Nephron progenitor cell (in vitro differentiated cells): ENCODE data around the gene NRCAM.

Experiments
- DNase-seq: peaks from one replicate; pipeline ENCODE4 v3.0.0; 2021
- H3K27ac Mint-ChIP-seq: 2 replicates; pipeline ENCODE4 v1.8.0; 2021; ENCODE audit warnings: mild to moderate bottlenecking, moderate library complexity, mixed read lengths
- H3K27me3 Mint-ChIP-seq: 2 replicates; pipeline ENCODE4 v1.8.0; 2021; ENCODE audit warnings: mild to moderate bottlenecking, low read depth, mixed read lengths; ENCODE audit not compliant: poor library complexity
- H3K36me3 Mint-ChIP-seq: 2 replicates; pipeline ENCODE4 v1.8.0; 2021; ENCODE audit warnings: low read depth, mixed read lengths
- H3K4me1 Mint-ChIP-seq: 2 replicates; pipeline ENCODE4 v1.8.0; 2021; ENCODE audit warnings: mixed read lengths
- H3K4me3 Mint-ChIP-seq: 2 replicates; pipeline ENCODE4 v1.8.0; 2021; ENCODE audit warnings: mild to moderate bottlenecking, moderate library complexity, mixed read lengths
- H3K9me3 Mint-ChIP-seq: 2 replicates; pipeline ENCODE4 v1.8.0; 2021; ENCODE audit warnings: mild to moderate bottlenecking, moderate library complexity, mixed read lengths
- CTCF ChIP-seq: fragments of 200-600 bp; sonication (generic); IDR thresholded peaks from 2 replicates; pipeline ENCODE4 v1.5.0; 2021; ENCODE audit warnings: antibody characterized with exemption

Gene NRCAM

GRCh38 chr7:108235451-108236061 is 220.7 kb downstream of the NRCAM start:
- no peak for DNase-seq
- Mint-ChIP-seq H3K27ac (no peak overlapping the region), H3K4me1 (peaks cover 16% of the 10 kb centered on the region)

GRCh38 chr7:108234971-108235450 is 221.2 kb downstream of the NRCAM start:
- Mint-ChIP-seq H3K27ac (no peak overlapping the region), H3K36me3 (no peaks in the 10 kb centered on the region), H3K4me1 (peaks cover 16% of the 10 kb centered on the region), H3K27me3 (no peaks in the 10 kb centered on the region), H3K9me3 (no peaks in the 10 kb centered on the region), H3K4me3 (no peak overlapping the region)
- no peak for DNase-seq
- no peak for TF ChIP-seq CTCF

More at GRCh38 chr7:108235451-108236061, 220.7 kb downstream of the NRCAM start:
- TF ChIP-seq CTCF: no peak
- Mint-ChIP-seq H3K36me3 (no peaks in the 10 kb centered on the region), H3K27me3 (no peaks in the 10 kb centered on the region), H3K9me3 (no peaks in the 10 kb centered on the region), H3K4me3 (no peak overlapping the region)

DNA sequence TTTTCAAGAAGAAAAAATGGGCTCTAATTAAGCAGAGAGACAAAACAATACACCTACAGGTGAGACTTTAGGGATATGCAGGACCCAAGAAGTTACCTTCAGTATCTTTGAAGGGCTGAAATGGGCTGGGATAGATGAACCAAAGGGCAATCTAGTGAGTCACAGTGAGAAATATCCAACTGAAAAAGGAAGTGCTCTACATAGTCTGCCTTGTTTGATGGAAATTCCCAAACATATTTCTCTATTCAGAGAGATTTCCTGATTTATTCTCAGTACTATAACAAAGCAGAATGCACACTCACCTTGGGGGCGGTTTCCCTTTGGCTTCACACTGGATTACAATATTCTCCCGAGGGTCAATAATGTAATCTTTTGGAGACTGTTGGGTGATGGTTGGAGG is 222.0 kb downstream of the NRCAM start:
- Mint-ChIP-seq H3K4me3 (no peak overlapping the region), H3K27me3 (no peaks in the 10 kb centered on the region), H3K4me1 (peaks cover 16% of the 10 kb centered on the region), H3K27ac (no peak overlapping the region), H3K36me3 (no peaks in the 10 kb centered on the region), H3K9me3 (no peaks in the 10 kb centered on the region)
- TF ChIP-seq CTCF: no peak
- no peak for DNase-seq

DNA sequence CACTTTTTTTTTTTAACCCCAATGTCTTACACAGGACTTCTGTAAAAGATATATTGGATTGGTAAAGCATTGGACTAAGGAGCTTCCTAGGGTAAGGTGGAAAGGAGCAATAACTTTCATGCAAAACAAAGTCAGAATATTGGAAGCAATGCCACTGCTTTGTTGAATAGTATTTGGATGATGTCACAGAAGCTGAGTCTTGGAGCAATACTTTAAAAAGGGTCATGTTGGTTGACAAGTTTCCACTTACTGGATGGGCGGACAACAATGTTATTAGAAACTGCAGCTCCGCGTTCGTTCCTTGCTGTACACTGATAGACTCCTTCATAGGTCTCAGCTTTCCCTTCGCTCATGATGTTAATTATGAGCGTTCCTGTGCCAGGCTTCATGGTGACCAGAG is 224.2 kb downstream of the NRCAM start:
- H3K36me3 Mint-ChIP-seq: no peaks in the 10 kb centered on the region
- no peak for TF ChIP-seq CTCF
- no peak overlapping the region for H3K4me3 Mint-ChIP-seq

GRCh38 chr7:108231221-108231620 is 225.0 kb downstream of the NRCAM start:
- H3K27me3 Mint-ChIP-seq: no peaks in the 10 kb centered on the region
- no peak for DNase-seq
- H3K27ac Mint-ChIP-seq: no peak overlapping the region
- H3K4me1 Mint-ChIP-seq: peaks cover 21% of the 10 kb centered on the region
- H3K9me3 Mint-ChIP-seq: no peaks in the 10 kb centered on the region
- no peak overlapping the region for H3K4me3 Mint-ChIP-seq
- no peak for TF ChIP-seq CTCF
- no peaks in the 10 kb centered on the region for H3K36me3 Mint-ChIP-seq

More for the DNA sequence above, 224.2 kb downstream of the NRCAM start:
- Mint-ChIP-seq H3K9me3 (no peaks in the 10 kb centered on the region), H3K27ac (no peak overlapping the region), H3K4me1 (peaks cover 19% of the 10 kb centered on the region), H3K27me3 (no peaks in the 10 kb centered on the region)
- DNase-seq: no peak

DNA sequence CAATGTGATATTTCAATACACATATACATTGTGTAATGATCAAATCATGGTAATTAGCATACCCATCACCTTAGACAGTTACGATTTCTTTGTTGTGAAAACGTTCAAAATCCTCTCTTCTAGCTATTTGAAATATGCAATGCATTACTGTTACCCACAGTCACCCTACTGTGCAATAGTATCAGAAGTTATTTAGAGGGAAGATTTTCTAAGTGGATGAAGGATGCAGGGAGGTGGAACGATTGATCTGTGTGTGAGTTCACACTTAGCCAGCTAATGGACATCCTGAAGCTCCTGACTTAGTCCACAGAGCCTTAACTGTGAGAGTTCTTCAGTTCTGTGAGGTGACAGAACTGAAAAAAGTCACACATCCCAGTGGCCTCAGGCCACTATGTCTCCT is 228.9 kb downstream of the NRCAM start:
- Mint-ChIP-seq H3K27ac (peak overlapping the region; percentile 38), H3K9me3 (no peaks in the 10 kb centered on the region), H3K27me3 (no peaks in the 10 kb centered on the region), H3K4me1 (peaks cover 8% of the 10 kb centered on the region), H3K4me3 (no peak overlapping the region), H3K36me3 (no peaks in the 10 kb centered on the region)
- TF ChIP-seq CTCF: no peak
- no peak for DNase-seq
